Mesenteric fat pad (tissue), 1 donor: ENCODE measurements around the gene UBAP1. TPM values are rescaled to one million over a fixed set of nuclear protein-coding genes. Genes with fewer than 3 reads are reported as not detected.
"Not testable (repeated sequence)": the region's sequence is repeated elsewhere in the genome, so short reads cannot be mapped to it uniquely, and the experiment has no call there.

Experiments
- DNase-seq: peaks from one replicate; pipeline ENCODE4 v3.0.0-alpha.2; 2020; ENCODE audit warnings: low spot score
- total RNA-seq: library from RNA; stranded (reverse); fragmentation: NEBNext Ultra II Directional; extraction: Animal tissue kit (Norgen Biotek cat#: 25700); gene quantifications from one replicate; pipeline ENCODE4 v1.2.1, GENCODE V29; 2021
- donor health status: DM: yes; HTN: yes; CAD: no.

Gene UBAP1
- total RNA-seq, 1 donor from 2014 or later: 56.0 TPM

- peak; percentile 8 for DNase-seq
Measured at GRCh38 chr9:34177593-34178435, 1.0 kb upstream of the UBAP1 start.

GRCh38 chr9:34179213-34180136 is 632 bp downstream of the UBAP1 start:
- no peak for DNase-seq

DNA sequence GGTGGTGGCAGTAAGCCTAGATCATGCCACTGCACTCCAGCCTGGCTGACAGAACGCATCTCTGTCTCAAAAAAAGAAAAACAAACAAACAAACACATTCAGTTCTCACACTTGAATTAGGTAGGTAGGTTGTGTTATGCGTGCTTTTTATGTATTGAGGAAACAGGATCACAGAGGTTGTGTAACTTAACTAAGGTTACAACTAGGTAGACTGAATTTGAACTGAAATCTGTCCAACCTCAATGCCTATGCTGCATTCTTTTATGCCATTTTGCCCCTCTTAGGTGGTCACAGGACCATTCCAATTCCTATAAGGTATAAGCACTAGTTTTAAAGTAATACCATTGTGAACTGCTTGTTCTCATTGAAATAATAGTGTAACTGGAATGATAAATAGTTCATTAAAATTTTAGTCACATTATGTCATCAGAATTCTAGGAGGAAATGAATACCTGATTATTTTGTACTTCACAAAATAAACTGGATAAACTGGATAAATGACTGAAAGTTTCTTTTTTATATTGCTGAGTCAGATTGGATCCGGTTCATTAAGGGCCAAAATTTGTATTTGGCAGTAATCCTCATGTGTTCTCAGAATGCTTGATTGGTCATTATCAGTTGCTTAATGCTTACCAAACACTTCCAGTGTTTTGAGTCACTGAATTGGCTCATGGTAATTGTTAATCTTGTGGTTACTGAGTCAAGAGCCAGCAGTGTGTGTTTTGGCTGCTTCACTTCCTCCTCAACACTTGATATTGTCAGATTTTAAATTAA is 7.1 kb downstream of the UBAP1 start:
- no peak for DNase-seq

DNA sequence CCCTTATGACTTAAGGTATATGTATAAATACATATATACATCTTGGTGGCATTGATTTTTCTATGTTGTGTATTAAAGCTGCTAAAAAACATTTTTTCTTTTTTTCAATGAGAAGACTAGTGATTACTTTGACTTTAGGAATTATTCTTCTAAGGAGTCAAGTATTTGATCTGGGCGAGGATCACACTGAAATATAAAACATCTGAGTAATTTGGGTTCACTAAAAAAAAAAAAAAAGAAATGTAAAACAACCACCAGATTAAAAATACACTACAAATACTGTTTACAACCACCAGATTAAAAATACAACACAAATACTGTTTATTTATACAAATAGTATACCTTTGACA is 9.0 kb downstream of the UBAP1 start:
- DNase-seq: no peak

DNA sequence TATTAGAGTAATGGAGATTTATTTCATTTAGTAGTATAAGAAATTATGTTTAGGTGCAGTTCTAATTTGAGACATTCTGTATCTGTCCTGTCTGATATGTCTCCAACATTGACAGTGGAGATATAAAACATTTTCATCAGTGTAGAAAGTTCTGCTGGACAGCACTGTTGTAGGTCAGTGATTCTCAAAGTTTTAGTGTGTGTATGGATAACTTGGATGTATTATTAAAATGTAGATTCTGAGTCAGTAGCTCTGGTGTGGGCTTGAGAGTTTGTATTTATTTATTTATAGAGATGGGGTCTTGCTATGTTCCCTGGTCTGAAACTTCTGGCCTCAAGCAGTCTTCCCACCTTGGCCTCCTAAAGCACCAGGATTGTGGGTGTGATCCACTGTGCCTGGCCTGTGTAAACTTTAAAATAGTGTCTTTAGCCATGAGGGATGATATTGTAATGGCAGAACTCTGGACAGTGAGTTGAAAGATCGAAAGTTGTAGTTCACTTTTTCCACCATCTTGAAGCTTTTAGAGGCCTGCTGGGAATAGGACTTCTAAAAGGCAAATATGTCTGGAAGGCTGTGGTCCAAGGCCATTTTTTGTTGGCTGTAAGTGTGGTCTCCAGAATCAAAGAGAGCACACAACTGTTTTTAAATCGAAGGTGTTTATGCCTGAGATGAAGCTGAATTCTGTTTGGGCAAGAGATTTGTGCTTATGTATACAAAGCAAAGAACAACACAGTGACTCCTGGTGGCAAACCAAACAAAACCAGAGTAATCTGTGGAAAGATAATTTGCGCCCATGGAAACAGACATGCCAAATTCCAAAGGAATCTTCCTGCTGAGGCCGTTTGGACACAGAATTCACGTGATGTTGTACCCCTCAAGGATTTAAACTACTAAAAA is 12.4 kb downstream of the UBAP1 start:
- no peak for DNase-seq

DNA sequence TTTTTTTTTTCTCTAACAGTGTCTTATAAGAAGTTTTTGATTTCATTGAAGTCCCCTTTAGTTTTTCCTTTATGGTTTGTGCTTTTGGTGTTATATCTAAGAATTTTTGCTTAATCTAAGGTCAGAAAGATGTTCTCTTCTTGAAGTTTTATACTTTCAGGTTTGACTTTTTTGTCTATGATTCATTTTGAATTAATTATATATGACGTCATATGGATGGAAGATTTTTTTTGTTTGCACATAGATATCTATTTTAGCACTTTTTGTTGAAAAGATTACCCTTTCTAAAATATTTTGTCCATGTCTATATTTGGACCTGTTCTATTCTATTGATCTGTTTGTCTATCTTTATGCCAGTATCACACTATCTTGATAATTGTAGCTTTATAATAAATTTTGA is 16.3 kb downstream of the UBAP1 start:
- DNase-seq: no peak

DNA sequence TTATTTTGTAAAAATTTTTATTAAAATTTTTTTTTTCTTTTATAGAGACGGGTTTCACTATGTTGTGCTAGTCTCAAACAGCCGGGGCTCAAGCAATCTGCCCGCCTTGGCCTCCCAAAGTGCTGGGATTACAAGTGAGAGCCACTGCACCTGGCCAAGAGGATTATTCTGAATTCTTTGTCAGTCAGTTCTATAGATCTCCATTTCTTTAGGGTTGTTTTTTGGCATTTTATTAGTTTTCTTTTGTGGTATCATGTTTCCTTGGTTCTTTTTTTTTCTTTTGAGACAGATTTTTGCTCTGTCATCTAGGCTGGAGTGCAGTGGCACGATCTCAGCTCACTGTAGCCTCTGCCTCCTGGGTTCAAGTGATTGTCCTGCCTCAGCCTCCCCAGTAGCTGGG is 18.4 kb downstream of the UBAP1 start:
- DNase-seq: not testable (repeated sequence)

DNA sequence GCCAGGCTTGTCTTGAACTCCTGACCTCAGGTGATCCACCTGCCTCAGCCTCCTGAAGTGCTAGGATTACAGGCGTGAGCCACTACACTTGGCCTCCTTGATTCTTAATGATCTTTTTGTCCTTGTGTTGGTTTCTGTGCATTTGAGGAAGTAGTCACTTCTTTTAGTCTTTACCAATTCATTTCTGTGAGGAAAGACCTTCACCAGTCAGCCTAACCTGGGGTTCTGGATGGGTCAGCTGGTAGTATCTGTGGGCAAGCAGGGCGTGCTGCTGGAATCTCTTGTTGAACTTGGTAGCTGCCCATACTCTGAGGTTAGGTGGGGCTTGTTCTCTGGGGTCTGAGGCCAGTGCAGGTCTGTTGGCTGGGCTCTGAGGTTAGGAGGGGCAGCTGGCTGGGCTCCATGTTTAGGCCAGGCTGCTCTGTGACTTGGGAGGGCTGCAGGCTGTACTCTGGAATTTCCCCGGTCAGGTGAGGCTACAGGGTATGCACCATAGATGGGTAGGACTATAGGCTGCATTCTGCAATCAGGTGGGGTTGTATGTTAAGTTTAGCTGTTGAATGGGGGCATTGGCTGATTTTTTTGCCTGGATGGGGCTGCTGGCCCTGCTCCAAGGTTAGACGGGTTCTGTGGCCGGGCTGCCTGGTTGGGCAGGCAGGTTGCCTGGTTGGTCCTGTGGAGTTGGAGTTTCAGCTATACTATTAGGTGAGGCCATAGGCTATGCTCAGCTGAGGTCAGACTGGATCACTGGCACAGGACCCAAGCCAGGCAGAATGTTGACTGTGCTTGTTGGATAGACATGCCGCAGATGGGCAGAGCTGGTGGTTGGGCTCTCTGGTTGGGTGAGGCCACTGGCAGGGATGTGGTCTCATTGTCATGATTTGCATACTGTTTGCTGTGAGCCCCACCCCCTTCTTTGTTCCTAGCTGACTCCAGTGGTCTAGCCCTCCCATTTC is 19.2 kb downstream of the UBAP1 start:
- DNase-seq: no peak

- no peak for DNase-seq
Measured at GRCh38 chr9:34200092-34200491, 21.2 kb downstream of the UBAP1 start.

DNA sequence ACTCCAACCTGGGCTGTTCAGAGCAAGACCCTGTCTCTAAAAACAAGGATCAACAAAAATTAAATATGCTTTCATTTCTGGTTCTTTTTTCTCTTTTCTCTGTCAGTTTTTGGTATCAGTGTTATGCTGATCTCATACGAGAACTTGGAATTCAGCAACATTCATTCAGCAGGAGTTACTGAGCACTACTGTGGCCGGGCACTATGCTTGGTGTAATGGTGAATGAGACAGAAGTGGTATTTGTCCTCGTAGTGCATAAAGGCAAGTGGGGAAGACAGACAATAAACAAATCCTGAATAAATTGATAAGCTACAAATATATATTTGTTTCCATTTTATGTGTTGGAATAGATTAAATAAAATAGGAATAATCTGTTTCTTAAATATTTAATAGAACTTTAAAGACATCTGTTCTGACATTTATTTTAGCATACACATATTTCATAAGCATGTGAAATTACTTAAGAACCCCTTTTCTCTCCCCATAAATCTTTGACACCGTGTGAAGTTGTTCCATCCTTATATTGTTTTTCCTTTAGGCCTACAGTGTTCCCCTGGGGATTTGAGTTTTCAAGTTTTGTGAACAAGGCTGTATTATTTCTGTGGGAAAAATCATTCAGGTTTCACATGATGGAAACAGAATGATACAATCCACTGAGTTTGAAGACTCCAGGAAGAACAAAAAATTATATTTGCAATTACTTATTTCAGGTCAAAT is 24.6 kb downstream of the UBAP1 start:
- no peak for DNase-seq

GRCh38 chr9:34203992-34204635 is 25.3 kb downstream of the UBAP1 start:
- no peak for DNase-seq

- no peak for DNase-seq
Measured at GRCh38 chr9:34205102-34205501, 26.3 kb downstream of the UBAP1 start.

DNA sequence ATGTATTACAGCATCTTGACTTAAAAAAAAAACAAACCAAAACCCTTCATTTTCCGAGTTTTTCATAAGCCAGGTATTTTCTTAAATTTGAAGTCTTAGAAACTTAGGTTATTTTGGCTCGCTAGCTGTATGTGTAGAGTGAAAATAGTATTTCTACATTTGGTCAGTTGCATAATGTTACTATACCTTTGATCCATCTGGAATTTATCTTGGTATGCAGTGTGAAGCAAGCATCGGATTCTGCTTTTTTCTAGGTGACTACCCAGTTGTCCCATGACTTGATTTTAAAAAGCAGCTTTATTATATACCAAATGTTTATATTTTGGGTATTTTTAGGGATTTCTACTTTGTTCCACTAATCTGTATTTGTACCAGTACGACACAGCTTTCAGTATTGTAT is 27.7 kb downstream of the UBAP1 start:
- no peak for DNase-seq

- no peak for DNase-seq
Measured at GRCh38 chr9:34211395-34211794, 32.6 kb downstream of the UBAP1 start.

GRCh38 chr9:34214354-34215000 is 35.6 kb downstream of the UBAP1 start:
- not testable (repeated sequence) for DNase-seq

DNA sequence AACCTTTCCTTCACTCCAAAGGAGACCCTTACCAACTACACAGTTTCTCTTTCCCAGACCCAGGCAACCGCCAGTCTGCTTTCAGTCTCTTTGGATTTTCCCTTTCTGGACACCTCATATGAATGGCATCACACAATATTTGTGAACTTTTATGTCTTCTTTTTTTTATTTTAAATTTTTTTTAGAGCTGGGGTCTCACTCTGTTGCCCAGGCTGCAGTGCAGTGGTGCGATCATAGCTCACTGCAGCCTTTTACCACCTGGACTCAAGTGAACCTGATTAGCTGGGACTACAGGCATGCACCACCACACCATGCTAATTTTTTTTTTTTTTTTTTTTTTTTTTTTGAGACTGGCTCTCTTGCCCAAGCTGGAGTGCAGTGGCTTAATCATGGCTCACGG is 37.5 kb downstream of the UBAP1 start:
- no peak for DNase-seq

DNA sequence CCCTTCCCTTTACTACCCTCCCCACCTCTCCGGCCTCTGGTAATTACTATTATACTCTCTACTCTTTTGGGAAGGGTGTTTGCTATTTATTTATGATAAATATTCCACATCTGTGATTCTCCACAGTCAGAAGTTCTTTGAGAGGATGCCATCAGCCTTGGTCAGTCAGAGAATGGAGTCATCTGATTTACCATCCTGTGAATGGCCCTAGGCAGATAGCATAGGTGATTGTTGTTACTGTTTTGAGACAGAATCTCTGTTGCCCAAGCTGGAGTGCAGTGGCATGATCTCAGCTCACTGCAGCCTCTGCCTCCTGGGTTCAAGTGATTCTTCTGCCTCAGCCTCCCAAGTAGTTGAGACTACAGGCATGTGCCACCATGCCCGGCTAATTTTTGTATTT is 38.2 kb downstream of the UBAP1 start:
- not testable (repeated sequence) for DNase-seq

GRCh38 chr9:34218446-34218845 is 39.6 kb downstream of the UBAP1 start:
- DNase-seq: no peak
